ENCODE measurements around the gene NPAS3. TPM values are rescaled to one million over a fixed set of nuclear protein-coding genes. Genes with fewer than 3 reads are reported as not detected.
A peak's percentile ranks its signal among the peaks of the same experiment; 100 is the strongest.

NPAS3 gene
- total and polyA plus RNA-seq, 2 of the 8 experiments (the other 6 are each of a cell fraction or from before 2014, with no cell fraction given): 0.11 to 0.60 TPM

DNA sequence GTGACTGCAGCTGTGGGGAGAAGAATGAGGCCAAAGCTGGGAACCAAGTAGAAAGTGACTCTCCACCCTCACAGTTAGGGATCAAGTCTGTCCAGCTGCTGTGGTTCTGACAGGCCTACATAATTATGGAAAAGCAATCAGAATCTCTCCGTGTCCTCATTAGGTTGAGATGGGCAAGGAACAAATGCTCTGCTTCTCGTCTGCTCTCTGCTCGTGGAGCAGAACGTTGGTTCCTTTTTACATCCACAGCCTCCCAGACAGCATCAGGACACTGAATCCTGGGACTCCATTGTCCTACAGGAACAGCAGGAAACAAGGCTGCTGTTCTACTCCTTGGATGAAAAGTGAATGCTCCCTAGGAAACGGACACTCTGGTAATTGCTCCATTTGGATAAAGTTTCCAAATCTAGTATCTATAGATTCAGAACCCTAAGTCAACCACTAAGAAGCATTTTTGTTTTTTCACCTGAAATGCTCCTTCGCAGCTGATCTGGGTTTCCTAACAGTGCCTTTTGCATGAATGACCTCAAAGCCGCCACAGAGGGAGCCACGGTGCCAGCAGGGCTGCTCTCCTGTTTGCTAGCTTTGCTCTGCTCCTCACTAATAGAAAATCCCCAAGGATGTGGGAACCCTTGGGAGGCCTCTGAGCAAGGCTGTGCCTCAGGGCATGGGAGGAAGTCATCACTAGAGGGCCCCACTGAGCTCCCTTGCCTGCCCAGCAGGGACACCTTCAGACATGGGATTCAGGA is 910.2 kb downstream of the NPAS3 start (continued):
- TF ChIP-seq CEBPB (IDR thresholded peaks at IDR 0.05; ENCODE audit: low read depth, low read length): no peak
- TF ChIP-seq, protein P1, sequence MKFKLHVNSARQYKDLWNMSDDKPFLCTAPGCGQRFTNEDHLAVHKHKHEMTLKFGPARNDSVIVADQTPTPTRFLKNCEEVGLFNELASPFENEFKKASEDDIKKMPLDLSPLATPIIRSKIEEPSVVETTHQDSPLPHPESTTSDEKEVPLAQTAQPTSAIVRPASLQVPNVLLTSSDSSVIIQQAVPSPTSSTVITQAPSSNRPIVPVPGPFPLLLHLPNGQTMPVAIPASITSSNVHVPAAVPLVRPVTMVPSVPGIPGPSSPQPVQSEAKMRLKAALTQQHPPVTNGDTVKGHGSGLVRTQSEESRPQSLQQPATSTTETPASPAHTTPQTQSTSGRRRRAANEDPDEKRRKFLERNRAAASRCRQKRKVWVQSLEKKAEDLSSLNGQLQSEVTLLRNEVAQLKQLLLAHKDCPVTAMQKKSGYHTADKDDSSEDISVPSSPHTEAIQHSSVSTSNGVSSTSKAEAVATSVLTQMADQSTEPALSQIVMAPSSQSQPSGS (IDR thresholded peaks at IDR 0.05; ENCODE audit: low read length): no peak
- TF ChIP-seq JUND (IDR thresholded peaks at IDR 0.05; ENCODE audit: low read length): no peak
- TF ChIP-seq TBP (IDR thresholded peaks at IDR 0.05; ENCODE audit: low read depth, low read length): no peak
- TF ChIP-seq BACH1 (IDR thresholded peaks at IDR 0.05; ENCODE audit: low read length): no peak
- peak; percentile 7; the same call in 1 of the 2 replicates for TF ChIP-seq EGR1 (IDR thresholded peaks at IDR 0.05; ENCODE audit: borderline replicate concordance, low read depth, low read length)
- TF ChIP-seq SIRT6 (IDR thresholded peaks at IDR 0.05; ENCODE audit: low read length): no peak
- no peak for TF ChIP-seq POU5F1 (IDR thresholded peaks at IDR 0.05; ENCODE audit: low read depth, low read length)
- no peak for TF ChIP-seq NRF1 (IDR thresholded peaks at IDR 0.05; ENCODE audit: low read depth, low read length)
- TF ChIP-seq KDM4A (IDR thresholded peaks at IDR 0.05; ENCODE audit: low read depth, low read length, severe bottlenecking): no peak
- TF ChIP-seq ZNF274 (IDR thresholded peaks at IDR 0.05; ENCODE audit: borderline replicate concordance, extremely low read depth, low read length): no peak
- peak; percentile 80 to 89 for TF ChIP-seq RAD21 (IDR thresholded peaks at IDR 0.05 in 1 of 2, conservative IDR thresholded peaks at IDR 0.05 in 1 of 2; ENCODE audit: low read depth in 2 of 2, low read length in 2 of 2)
- TF ChIP-seq SIX5 (IDR thresholded peaks at IDR 0.05; ENCODE audit: low read depth, low read length): no peak
- TF ChIP-seq, protein P2, sequence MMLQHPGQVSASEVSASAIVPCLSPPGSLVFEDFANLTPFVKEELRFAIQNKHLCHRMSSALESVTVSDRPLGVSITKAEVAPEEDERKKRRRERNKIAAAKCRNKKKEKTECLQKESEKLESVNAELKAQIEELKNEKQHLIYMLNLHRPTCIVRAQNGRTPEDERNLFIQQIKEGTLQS (IDR thresholded peaks at IDR 0.05; ENCODE audit: insufficient read depth, low read depth, low read length): no peak
- TF ChIP-seq BCL11A (IDR thresholded peaks at IDR 0.05; ENCODE audit: low read depth in 2 of 2, low read length in 2 of 2): no peak
- TF ChIP-seq RBBP5 (IDR thresholded peaks at IDR 0.05; ENCODE audit: borderline replicate concordance, low read depth, low read length): no peak
- no peak for TF ChIP-seq KDM1A (IDR thresholded peaks at IDR 0.05; ENCODE audit: borderline replicate concordance, low read length)
- no peak for TF ChIP-seq KDM5A (IDR thresholded peaks at IDR 0.05; ENCODE audit: low read length)
- no peak for TF ChIP-seq POLR2A (IDR thresholded peaks at IDR 0.05; ENCODE audit: control extremely low read depth in 1 of 2, low read depth in 2 of 2, low read length in 2 of 2)
- no peak; the same call in 1 of the 2 replicates for TF ChIP-seq GABPA (IDR thresholded peaks at IDR 0.05; ENCODE audit: borderline replicate concordance, insufficient read depth, low read length)
- TF ChIP-seq NANOG (IDR thresholded peaks at IDR 0.05; ENCODE audit: insufficient read depth, low read depth, low read length, poor library complexity, severe bottlenecking): no peak

Data from H1 (cell line).